ENCODE measurements around the gene AHSA1.

Gene AHSA1

DNA sequence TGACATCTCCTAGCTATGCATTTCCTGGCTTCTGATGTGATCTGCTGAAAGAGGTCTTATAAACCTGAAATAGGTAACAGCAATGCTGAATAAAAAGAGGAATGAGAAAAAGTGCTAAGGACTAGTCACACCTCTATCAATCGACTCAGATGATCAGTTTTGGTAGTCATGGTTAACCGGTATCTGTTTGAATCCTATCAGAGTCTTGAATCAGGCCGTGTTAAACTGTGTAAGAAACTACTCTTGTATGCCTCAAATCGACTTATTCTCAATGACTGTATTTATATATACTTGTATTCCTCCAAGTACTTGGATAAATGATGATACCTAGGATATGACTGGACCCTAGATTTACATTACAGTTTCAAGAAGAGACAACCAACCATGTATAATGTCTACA is 51.5 kb downstream of the AHSA1 start:
- DNase-seq (ENCODE audit: low spot score): no peak

DNA sequence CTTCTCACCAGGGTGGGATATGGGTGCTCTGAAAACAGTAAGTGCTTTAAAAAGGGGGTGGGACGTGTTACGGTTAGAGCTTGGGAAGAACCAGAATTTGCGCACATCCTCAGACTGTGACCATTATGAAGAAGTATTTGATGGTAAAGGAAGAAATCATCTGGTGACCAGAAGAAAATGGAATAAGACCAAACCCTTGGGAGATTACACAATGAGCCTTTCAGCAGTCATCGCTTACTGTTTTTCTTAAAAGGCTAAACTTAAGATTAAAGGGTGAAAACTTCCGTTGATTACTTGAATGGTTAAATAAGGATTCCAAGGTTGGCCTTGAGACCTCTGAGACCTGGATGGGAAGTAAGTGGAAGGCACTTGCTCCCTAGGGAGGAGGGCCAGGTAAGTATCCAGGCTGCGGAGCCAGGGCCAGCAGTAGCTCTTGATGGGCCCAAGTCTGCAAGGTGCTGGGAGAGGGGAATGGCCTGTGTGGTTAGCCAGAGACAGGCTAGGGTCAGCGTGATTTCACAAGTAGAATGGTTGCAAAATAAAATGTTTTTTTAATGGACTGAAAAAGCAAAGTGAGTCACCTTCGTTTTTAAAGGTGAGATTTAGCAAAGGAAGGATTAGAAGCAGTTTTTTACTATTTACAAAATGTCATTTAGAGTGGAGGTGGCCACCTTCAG is 53.7 kb downstream of the AHSA1 start:
- DNase-seq (ENCODE audit: low spot score): no peak

DNA sequence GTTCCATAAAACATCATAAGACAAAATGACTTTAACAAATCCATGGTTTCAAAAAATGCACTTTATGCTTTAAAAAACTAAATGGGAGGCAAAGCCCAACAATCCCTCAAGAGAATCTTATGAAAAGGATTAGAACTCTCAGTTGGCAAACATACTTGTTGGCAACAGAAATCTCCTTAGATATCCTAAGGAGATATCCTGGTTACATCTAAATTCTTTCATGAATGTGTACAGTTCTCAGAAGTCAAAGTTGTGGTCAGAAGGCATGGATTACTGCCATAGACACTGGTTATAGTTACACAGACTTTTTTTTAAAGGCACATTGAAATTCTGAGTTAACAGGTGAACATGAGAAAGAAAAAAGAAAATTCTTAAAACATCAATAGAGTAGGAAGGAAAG is 58.2 kb downstream of the AHSA1 start:
- no peak for DNase-seq (ENCODE audit: low spot score)
